Measurements from ENCODE around the gene FOXO6. TPM values are rescaled to one million over a fixed set of nuclear protein-coding genes. Genes with fewer than 3 reads are reported as not detected.
A peak's percentile ranks its signal among the peaks of the same experiment; 100 is the strongest.

The FOXO6 gene
- total RNA-seq, 4 donors from 2014 or later = 0.14 to 4.1 TPM; not detected in 2

DNA sequence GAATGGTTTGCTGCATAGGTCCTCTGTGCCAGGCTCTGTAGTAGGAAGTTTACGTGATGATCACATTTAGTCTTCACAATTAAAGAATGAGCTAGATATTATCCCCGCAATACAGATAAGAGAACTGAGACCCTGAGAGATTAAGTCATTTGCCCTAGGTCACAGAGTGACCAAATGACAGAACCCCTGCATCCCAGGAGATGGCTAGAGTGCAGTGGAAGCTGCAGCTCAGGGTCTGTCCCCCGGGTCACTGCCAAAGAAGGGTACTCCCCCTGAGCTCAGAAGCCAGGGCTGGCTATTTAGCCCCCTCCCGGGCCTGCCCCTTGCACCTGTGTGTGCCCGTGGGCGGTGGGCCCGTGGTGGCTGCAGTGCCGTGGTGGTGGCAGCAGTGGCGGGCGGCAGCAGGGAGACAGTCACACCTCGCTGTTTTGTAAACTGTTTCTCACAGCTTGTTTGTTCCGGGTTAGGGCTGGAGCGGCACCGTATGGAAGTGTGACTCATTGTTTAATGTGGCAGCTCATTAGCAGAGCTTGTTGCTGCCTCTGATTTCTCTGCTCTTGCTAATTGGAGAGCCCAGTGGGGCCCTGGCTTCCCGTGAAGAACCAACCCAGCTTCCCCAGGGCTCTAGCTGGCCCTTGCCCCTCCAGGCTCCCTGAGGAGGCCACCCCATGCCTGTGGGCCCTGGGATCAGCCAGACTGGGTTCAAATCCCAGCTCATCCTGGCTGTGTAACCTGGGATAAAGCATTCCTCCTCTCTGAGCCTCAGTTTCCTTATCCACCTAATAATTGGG lies 19.3 kb upstream of the FOXO6 start:
- TF ChIP-seq, protein P1, sequence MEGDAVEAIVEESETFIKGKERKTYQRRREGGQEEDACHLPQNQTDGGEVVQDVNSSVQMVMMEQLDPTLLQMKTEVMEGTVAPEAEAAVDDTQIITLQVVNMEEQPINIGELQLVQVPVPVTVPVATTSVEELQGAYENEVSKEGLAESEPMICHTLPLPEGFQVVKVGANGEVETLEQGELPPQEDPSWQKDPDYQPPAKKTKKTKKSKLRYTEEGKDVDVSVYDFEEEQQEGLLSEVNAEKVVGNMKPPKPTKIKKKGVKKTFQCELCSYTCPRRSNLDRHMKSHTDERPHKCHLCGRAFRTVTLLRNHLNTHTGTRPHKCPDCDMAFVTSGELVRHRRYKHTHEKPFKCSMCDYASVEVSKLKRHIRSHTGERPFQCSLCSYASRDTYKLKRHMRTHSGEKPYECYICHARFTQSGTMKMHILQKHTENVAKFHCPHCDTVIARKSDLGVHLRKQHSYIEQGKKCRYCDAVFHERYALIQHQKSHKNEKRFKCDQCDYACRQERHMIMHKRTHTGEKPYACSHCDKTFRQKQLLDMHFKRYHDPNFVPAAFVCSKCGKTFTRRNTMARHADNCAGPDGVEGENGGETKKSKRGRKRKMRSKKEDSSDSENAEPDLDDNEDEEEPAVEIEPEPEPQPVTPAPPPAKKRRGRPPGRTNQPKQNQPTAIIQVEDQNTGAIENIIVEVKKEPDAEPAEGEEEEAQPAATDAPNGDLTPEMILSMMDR (IDR thresholded peaks at IDR 0.05) = no peak
- TF ChIP-seq EP300 (IDR thresholded peaks at IDR 0.05; ENCODE audit: low read depth) (no peak), POLR2AphosphoS5 (IDR thresholded peaks at IDR 0.05) (no peak), POLR2A (IDR thresholded peaks at IDR 0.05) (no peak)
- H3K4me1 ChIP-seq = peaks cover 0 to 3% (median 1%) of the 10 kb centered on the region in 4 donors
- WGBS, 2 donors (ENCODE audit: low coverage in 1 of 2) = 39 to 64% methylated on average over 7 to 15 of the region's 15 CpGs
- no peaks in the 10 kb centered on the region for H3K36me3 ChIP-seq
- H3K4me3 ChIP-seq = no peak overlapping the region
- DNase-seq = peak; percentile 56
- intact Hi-C loops (cut with DNase I; ENCODE audit: low total_unique reads) (no loop called here), in situ Hi-C loops (cut with MboI; ENCODE audit: low pct_ligation_motif_present in 1 of 4, low pct_unique_long_range_greater_than_20kb in 1 of 4, low sequenced_read_pairs in 3 of 4) (no loop called here)
- no peak overlapping the region for H3K27ac ChIP-seq
- peaks cover 4% of the 10 kb centered on the region for H3K27me3 ChIP-seq
- H3K9me3 ChIP-seq = peaks cover 6 to 8% of the 10 kb centered on the region in 2 donors

DNA sequence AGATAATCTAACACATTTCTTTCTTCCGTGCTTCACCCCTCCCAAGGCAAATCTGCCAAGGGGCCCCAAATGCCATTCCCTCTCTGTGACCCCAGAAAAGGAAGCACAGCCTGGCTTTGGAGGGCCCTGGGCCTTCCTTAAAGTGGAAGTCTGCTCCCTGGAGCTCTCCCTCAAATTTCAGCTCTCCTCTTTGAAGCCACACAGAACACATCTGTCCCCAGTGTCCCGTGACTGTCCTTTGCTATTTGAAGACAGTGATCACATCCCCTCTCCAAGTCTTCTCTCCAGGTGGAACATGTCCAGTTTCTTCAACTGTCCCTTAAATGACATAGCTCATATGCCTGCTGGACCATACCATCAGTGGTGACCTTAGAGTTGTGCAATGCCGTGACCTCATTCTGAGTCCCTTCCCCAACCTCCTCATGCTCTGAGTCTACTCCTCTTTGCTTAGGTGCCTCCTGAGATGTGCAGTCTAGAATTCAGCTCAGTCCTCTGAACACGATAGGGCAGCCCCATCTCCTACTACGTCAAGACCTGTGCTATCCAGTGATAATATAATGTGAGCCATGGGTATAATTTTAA lies 18.4 kb upstream of the FOXO6 start:
- WGBS, 2 donors (ENCODE audit: low coverage in 1 of 2) = 74 to 77% methylated on average over 5 of the region's 5 CpGs
- no peaks in the 10 kb centered on the region for H3K36me3 ChIP-seq
- in situ Hi-C loops (cut with MboI; ENCODE audit: low pct_ligation_motif_present in 1 of 4, low pct_unique_long_range_greater_than_20kb in 1 of 4, low sequenced_read_pairs in 3 of 4) = no loop called here

DNA sequence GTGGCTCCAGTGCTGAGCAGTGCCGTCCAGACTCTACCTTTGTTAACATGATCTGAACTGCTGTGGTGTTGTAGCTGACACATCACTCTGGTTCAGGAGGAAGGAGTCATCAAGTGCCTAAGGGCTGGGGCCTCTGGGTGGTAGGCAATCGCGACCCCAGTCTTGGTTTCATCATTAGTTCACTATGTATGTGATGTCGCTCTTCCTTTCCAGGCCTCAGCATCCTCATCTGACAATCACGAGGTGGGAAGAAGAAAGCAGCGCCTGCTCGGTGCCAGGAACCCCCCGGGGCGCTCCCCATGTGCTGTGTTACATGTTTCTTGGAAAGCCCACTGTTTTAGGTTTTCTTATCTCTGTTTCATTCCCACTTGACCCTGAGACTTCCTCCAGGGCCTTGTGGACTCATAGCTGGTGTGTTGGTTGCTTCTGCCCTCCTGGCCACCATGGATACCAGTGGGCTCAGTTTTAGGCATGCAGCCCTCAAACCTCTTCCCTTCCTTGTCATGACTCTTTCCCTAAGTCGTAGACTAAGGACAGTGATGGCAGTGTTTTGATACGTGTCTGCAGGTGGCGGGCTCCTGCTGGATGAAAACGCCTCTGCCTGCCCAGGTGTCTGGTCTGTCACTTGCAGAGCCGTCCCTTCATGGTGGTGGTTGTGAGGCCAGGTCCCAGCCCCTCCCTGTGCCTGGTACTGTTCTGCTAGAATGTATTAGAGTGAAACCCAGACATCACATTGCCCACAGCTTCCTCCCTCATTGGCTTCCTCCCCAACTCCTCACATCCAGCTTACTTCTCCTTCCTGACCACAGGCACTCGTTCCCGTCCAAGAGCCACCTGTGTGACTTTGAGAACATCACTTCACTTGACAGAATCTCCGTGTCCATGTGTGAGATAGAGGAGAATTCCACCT lies 17.2 kb upstream of the FOXO6 start:
- no peak for TF ChIP-seq POLR2AphosphoS5 (IDR thresholded peaks at IDR 0.05)
- no peak for TF ChIP-seq POLR2A (IDR thresholded peaks at IDR 0.05)
- TF ChIP-seq EP300 (IDR thresholded peaks at IDR 0.05; ENCODE audit: low read depth) = no peak
- TF ChIP-seq, protein P1 (IDR thresholded peaks at IDR 0.05) = no peak
- in situ Hi-C loops (cut with MboI; ENCODE audit: low pct_ligation_motif_present in 1 of 4, low pct_unique_long_range_greater_than_20kb in 1 of 4, low sequenced_read_pairs in 3 of 4) = no loop called here
- Histone ChIP-seq H3K4me3 (no peak overlapping the region), H3K4me1 (peaks cover 0 to 3% (median 1%) of the 10 kb centered on the region in 4 donors), H3K36me3 (no peaks in the 10 kb centered on the region), H3K9me3 (peaks cover 3 to 4% of the 10 kb centered on the region in 2 donors), H3K27ac (no peak overlapping the region), H3K27me3 (no peaks in the 10 kb centered on the region)
- no peak for DNase-seq
- WGBS, 2 donors (ENCODE audit: low coverage in 1 of 2) = 65 to 76% methylated on average over 5 to 17 of the region's 17 CpGs
- intact Hi-C loops (cut with DNase I; ENCODE audit: low total_unique reads) = no loop called here

More for the DNA sequence above, 18.4 kb upstream of the FOXO6 start:
- Histone ChIP-seq H3K4me1 (peaks cover 0 to 3% (median 1%) of the 10 kb centered on the region in 4 donors), H3K4me3 (no peak overlapping the region), H3K27ac (no peak overlapping the region), H3K27me3 (peaks cover 2% of the 10 kb centered on the region), H3K9me3 (peaks cover 6 to 8% of the 10 kb centered on the region in 2 donors)
- intact Hi-C loops (cut with DNase I; ENCODE audit: low total_unique reads) = no loop called here
- DNase-seq = no peak
- TF ChIP-seq, protein P1 (IDR thresholded peaks at IDR 0.05) = no peak
- TF ChIP-seq POLR2A (IDR thresholded peaks at IDR 0.05) (no peak), POLR2AphosphoS5 (IDR thresholded peaks at IDR 0.05) (no peak)

DNA sequence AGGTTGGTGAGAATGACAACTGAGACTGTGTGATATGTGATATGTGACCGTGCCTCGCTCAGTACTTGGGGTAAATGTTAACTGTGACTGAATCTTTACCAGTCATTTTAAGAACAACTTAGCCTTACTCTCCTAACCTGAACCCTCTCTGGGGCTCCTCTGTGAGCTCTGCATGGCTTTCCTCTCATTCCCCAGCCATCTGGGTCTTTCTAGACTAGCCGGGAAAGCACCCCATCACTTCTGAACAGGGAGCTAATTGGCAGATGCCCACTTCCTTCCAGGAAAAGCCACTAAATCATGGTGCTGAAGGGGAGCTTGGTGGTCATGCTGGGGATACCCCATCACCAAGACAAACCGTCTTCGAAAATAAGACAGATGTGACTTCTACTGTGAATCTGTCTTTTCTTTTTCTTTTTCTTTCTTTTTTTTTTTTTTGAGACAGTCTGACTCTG lies 16.5 kb upstream of the FOXO6 start:
- no peak for TF ChIP-seq EP300 (IDR thresholded peaks at IDR 0.05; ENCODE audit: low read depth)
- no peak for TF ChIP-seq POLR2AphosphoS5 (IDR thresholded peaks at IDR 0.05)
- TF ChIP-seq, protein P1 (IDR thresholded peaks at IDR 0.05) = no peak
- no peak for TF ChIP-seq POLR2A (IDR thresholded peaks at IDR 0.05)
- peaks cover 0 to 3% (median 1%) of the 10 kb centered on the region in 4 donors for H3K4me1 ChIP-seq
- WGBS, 2 donors (ENCODE audit: low coverage in 1 of 2) = 44 to 76% methylated on average over 3 to 5 of the region's 5 CpGs
- H3K27me3 ChIP-seq = no peaks in the 10 kb centered on the region
- no peak overlapping the region for H3K4me3 ChIP-seq
- intact Hi-C loops (cut with DNase I; ENCODE audit: low total_unique reads) (no loop called here), in situ Hi-C loops (cut with MboI; ENCODE audit: low pct_ligation_motif_present in 1 of 4, low pct_unique_long_range_greater_than_20kb in 1 of 4, low sequenced_read_pairs in 3 of 4) (no loop called here)
- H3K27ac ChIP-seq = no peak overlapping the region
- no peaks in the 10 kb centered on the region for H3K9me3 ChIP-seq
- DNase-seq = no peak
- no peaks in the 10 kb centered on the region for H3K36me3 ChIP-seq

Measured in transverse colon (tissue), 4 donors.